ENCODE data around the gene MGAT3. TPM values are rescaled to one million over a fixed set of nuclear protein-coding genes. Genes with fewer than 3 reads are reported as not detected.
"Not testable (repeated sequence)": the region's sequence is repeated elsewhere in the genome, so short reads cannot be mapped to it uniquely, and the experiment has no call there.

Gene MGAT3
- total RNA-seq (ENCODE audit: low replicate concordance) = 47.0 and 115 TPM in 2 replicates
- long read RNA-seq, partial matches to known transcripts = 0 of 17 reads
- long read RNA-seq, other reads (novel, unspliced or antisense) = 17 of 17 reads

GRCh38 chr22:39456522-39457197, at the start of gene MGAT3:
Gene MGAT3 (plus strand): TSS chr22:39457012. CDS start chr22:39487348, 30,336 bp downstream.
- peak within 1 kb of the TSS; percentile 97 for H3K27ac Mint-ChIP-seq
- peaks cover 5% of the 10 kb centered on the region for H3K36me3 Mint-ChIP-seq
- no peak for TF ChIP-seq CTCF (conservative IDR thresholded peaks at IDR 0.05)
- no peak for DNase-seq (ENCODE audit: extremely low spot score, unreplicated experiment)
- peaks cover 38% of the 10 kb centered on the region for H3K4me1 Mint-ChIP-seq (ENCODE audit: unreplicated experiment)
- H3K4me3 Mint-ChIP-seq = peak within 1 kb of the TSS; percentile 79
- H3K27me3 Mint-ChIP-seq = peaks cover 3% of the 10 kb centered on the region
- no peaks in the 10 kb centered on the region for H3K9me3 Mint-ChIP-seq

- DNase-seq (ENCODE audit: extremely low spot score, unreplicated experiment) = no peak
- H3K27me3 Mint-ChIP-seq = no peaks in the 10 kb centered on the region
- H3K4me3 Mint-ChIP-seq = no peak overlapping the region
- TF ChIP-seq CTCF (conservative IDR thresholded peaks at IDR 0.05) = no peak
- H3K4me1 Mint-ChIP-seq (ENCODE audit: unreplicated experiment) = peaks cover 36% of the 10 kb centered on the region
- no peaks in the 10 kb centered on the region for H3K9me3 Mint-ChIP-seq
- H3K36me3 Mint-ChIP-seq = peaks cover 19% of the 10 kb centered on the region
- no peak overlapping the region for H3K27ac Mint-ChIP-seq
Measured at GRCh38 chr22:39408173-39408572, 48.6 kb upstream of the MGAT3 start.

- no peak for TF ChIP-seq CTCF (conservative IDR thresholded peaks at IDR 0.05)
- Mint-ChIP-seq H3K27me3 (no peaks in the 10 kb centered on the region), H3K9me3 (no peaks in the 10 kb centered on the region), H3K36me3 (peaks cover 15% of the 10 kb centered on the region), H3K4me1 (ENCODE audit: unreplicated experiment) (peaks cover 38% of the 10 kb centered on the region), H3K4me3 (no peak overlapping the region), H3K27ac (no peak overlapping the region)
- no peak for DNase-seq (ENCODE audit: extremely low spot score, unreplicated experiment)
Measured at GRCh38 chr22:39408807-39409206, 48.0 kb upstream of the MGAT3 start.

- H3K9me3 Mint-ChIP-seq = no peaks in the 10 kb centered on the region
- no peaks in the 10 kb centered on the region for H3K27me3 Mint-ChIP-seq
- DNase-seq (ENCODE audit: extremely low spot score, unreplicated experiment) = no peak
- peaks cover 39% of the 10 kb centered on the region for H3K4me1 Mint-ChIP-seq (ENCODE audit: unreplicated experiment)
- H3K4me3 Mint-ChIP-seq = no peak overlapping the region
- no peak overlapping the region for H3K27ac Mint-ChIP-seq
- TF ChIP-seq CTCF (conservative IDR thresholded peaks at IDR 0.05) = no peak
- peaks cover 13% of the 10 kb centered on the region for H3K36me3 Mint-ChIP-seq
Measured at GRCh38 chr22:39409516-39410029, 47.2 kb upstream of the MGAT3 start.

GRCh38 chr22:39410264-39410663, 46.5 kb upstream of the MGAT3 start:
- H3K9me3 Mint-ChIP-seq = no peaks in the 10 kb centered on the region
- H3K4me3 Mint-ChIP-seq = no peak overlapping the region
- H3K27ac Mint-ChIP-seq = no peak overlapping the region
- no peaks in the 10 kb centered on the region for H3K27me3 Mint-ChIP-seq
- H3K36me3 Mint-ChIP-seq = peaks cover 8% of the 10 kb centered on the region
- H3K4me1 Mint-ChIP-seq (ENCODE audit: unreplicated experiment) = peaks cover 34% of the 10 kb centered on the region
- TF ChIP-seq CTCF (conservative IDR thresholded peaks at IDR 0.05) = no peak
- DNase-seq (ENCODE audit: extremely low spot score, unreplicated experiment) = no peak

- not testable (repeated sequence) for H3K27me3 Mint-ChIP-seq; H3K36me3 Mint-ChIP-seq; DNase-seq (ENCODE audit: extremely low spot score, unreplicated experiment); H3K9me3 Mint-ChIP-seq; H3K4me3 Mint-ChIP-seq
- peak overlapping the region; percentile 68 for H3K27ac Mint-ChIP-seq
- H3K4me1 Mint-ChIP-seq (ENCODE audit: unreplicated experiment) = peaks cover 28% of the 10 kb centered on the region
Measured at GRCh38 chr22:39411828-39412365, 44.9 kb upstream of the MGAT3 start.

- not testable (repeated sequence) for H3K36me3 Mint-ChIP-seq; H3K4me3 Mint-ChIP-seq; DNase-seq (ENCODE audit: extremely low spot score, unreplicated experiment); H3K9me3 Mint-ChIP-seq; H3K27me3 Mint-ChIP-seq; H3K27ac Mint-ChIP-seq
- peaks cover 19% of the 10 kb centered on the region for H3K4me1 Mint-ChIP-seq (ENCODE audit: unreplicated experiment)
Measured at GRCh38 chr22:39413204-39413603, 43.6 kb upstream of the MGAT3 start.

All from type B pancreatic cell (in vitro differentiated cells).